K562 (cell line): ENCODE measurements around the gene ELOVL5. TPM values are rescaled to one million over a fixed set of nuclear protein-coding genes. Genes with fewer than 3 reads are reported as not detected.
A peak's percentile ranks its signal among the peaks of the same experiment; 100 is the strongest.

Source experiments
- ATAC-seq: fragments of 200-7000 bp; cut with Tn5 transposase; 3 replicates; pipeline ENCODE4 v1.9.1; 2020; ENCODE audit warnings: moderate library complexity
- BruUV-seq: library from RNA; stranded (reverse); fragments of 400-500 nt; replicated peaks from 2 replicates; lab custom pipeline; 2021; lab: Mats Ljungman, UMichigan
- CTCF ChIA-PET: fragments of 300-600 bp; formaldehyde crosslinking; extraction: SDS; loops from one replicate; lab custom pipeline; 2021; ENCODE audit warnings: low intra/inter-chr PET ratio; lab: Yijun Ruan, JAX
- POLR2A ChIA-PET: fragments of 300-600, 350-650 bp; sonication (Branson Sonifier 250); formaldehyde crosslinking; extraction: SDS; loops from one replicate; lab custom pipeline; 2021; ENCODE audit warnings: antibody characterized with exemption, inconsistent platforms; lab: Yijun Ruan, JAX
- DNase-seq, 4 experiments: peaks; one replicate each; pipeline versions ENCODE4 v3.0.0 to v3.0.0-alpha.2; 2011 to 2018; ENCODE audit warnings: low spot score in 3 of 4, mixed read lengths in 3 of 4; ENCODE audit errors: extremely low read depth in 1 of 4
- FAIRE-seq: peaks from 2 replicates; lab custom pipeline; 2011; peaks lifted over from hg19 to GRCh38; lab: Jason Lieb, UNC
- H2AFZ ChIP-seq: 2 replicates; pipeline ENCODE4 v1.6.0; 2011; ENCODE audit warnings: low read depth, low read length, control low read depth, inconsistent platforms
- H3K27ac ChIP-seq: fragments of 200-600 bp; 3 replicates; pipeline ENCODE4 v1.8.0; 2011; ENCODE audit warnings: low read depth, mild to moderate bottlenecking, control low read depth, inconsistent platforms, low read length, moderate library complexity, mixed read lengths; ENCODE audit errors: extremely low read depth
- H3K27me3 ChIP-seq, 2 experiments: fragments of 300-600 bp in 1 of 2; 2 replicates in 1 of 2; 3 replicates in 1 of 2; pipeline versions ENCODE4 v1.6.0 to v1.8.0; 2011; ENCODE audit warnings: inconsistent platforms in 2 of 2, low read length in 2 of 2, mild to moderate bottlenecking in 1 of 2, mixed read lengths in 1 of 2, moderate library complexity in 1 of 2; ENCODE audit not compliant: control insufficient read depth in 2 of 2, insufficient read depth in 2 of 2
- H3K36me3 ChIP-seq: fragments of 300-600 bp; 3 replicates; pipeline ENCODE4 v1.8.0; 2011; ENCODE audit warnings: mild to moderate bottlenecking, low read length, inconsistent platforms; ENCODE audit not compliant: control insufficient read depth, insufficient read depth
- H3K4me1 ChIP-seq, 2 experiments: fragments of 200-600 bp in 1 of 2; replicated peaks in 1 of 2; 2 replicates in 1 of 2; 3 replicates in 1 of 2; pipeline versions ENCODE4 v1.5.1 to v1.8.0; 2011; ENCODE audit warnings: inconsistent platforms in 2 of 2, low read length in 2 of 2, mild to moderate bottlenecking in 1 of 2, mixed read lengths in 1 of 2, moderate library complexity in 1 of 2; ENCODE audit not compliant: control insufficient read depth in 2 of 2, insufficient read depth in 2 of 2
- H3K4me2 ChIP-seq: 2 replicates; pipeline ENCODE4 v1.6.1; 2011; ENCODE audit warnings: low read length, control low read depth, inconsistent platforms, mixed read lengths; ENCODE audit not compliant: insufficient read depth
- H3K4me3 ChIP-seq: fragments of 200-600 bp; sonication (generic), shearing (Covaris generic); 2 replicates; pipeline ENCODE4 v1.5.1; 2016; ENCODE audit warnings: control low read depth, inconsistent platforms
- H3K79me2 ChIP-seq: fragments of 200-600 bp; 3 replicates; pipeline ENCODE4 v1.8.0; 2011; ENCODE audit warnings: low read length, inconsistent platforms; ENCODE audit not compliant: control insufficient read depth, insufficient read depth
- H3K9ac ChIP-seq, 2 experiments: 2 replicates each; pipeline versions ENCODE4 v1.6.0 to v1.6.1; 2011; ENCODE audit warnings: low read depth in 2 of 2, low read length in 2 of 2, control low read depth in 1 of 2, inconsistent platforms in 1 of 2, mild to moderate bottlenecking in 1 of 2, mixed read lengths in 1 of 2; ENCODE audit not compliant: insufficient read depth in 1 of 2
- H3K9me1 ChIP-seq: one replicate; pipeline ENCODE4 v1.6.0; 2011; ENCODE audit warnings: inconsistent platforms, mild to moderate bottlenecking, low read length, moderate library complexity; ENCODE audit not compliant: control insufficient read depth, insufficient read depth
- H3K9me3 ChIP-seq: replicated peaks from 2 replicates; pipeline ENCODE4 v1.5.1; 2011; ENCODE audit warnings: low read depth, low read length, inconsistent platforms; ENCODE audit not compliant: control insufficient read depth, insufficient read depth
- H4K20me1 ChIP-seq: replicated peaks from 2 replicates; pipeline ENCODE4 v1.6.1; 2011; ENCODE audit warnings: low read length, inconsistent platforms, mixed read lengths; ENCODE audit not compliant: control insufficient read depth, insufficient read depth
- BRD9 ChIP-seq: fragments of 450-650 bp; IDR thresholded peaks from 2 replicates; pipeline ENCODE4 v1.6.1; 2018; ENCODE audit warnings: low read depth; ENCODE audit not compliant: partially characterized antibody
- COPS2 ChIP-seq: fragments of 450-650 bp; conservative IDR thresholded peaks from 2 replicates; pipeline ENCODE4 v1.6.1; 2016; ENCODE audit warnings: mild to moderate bottlenecking, moderate library complexity
- ESRRB ChIP-seq: fragments of 250-450 bp; sonication (Bioruptor Pico); IDR thresholded peaks from 2 replicates; pipeline ENCODE4 v1.5.0; 2020; ENCODE audit warnings: mild to moderate bottlenecking, moderate library complexity, borderline replicate concordance
- NELFE ChIP-seq: IDR thresholded peaks from 2 replicates; pipeline ENCODE4 v1.6.1; 2011; ENCODE audit warnings: mild to moderate bottlenecking; ENCODE audit not compliant: insufficient read depth, insufficient read length
- RBBP5 ChIP-seq: fragments of 200-600 bp; sonication (generic); IDR thresholded peaks from 2 replicates; pipeline ENCODE4 v1.6.1; 2012; ENCODE audit warnings: borderline replicate concordance, mild to moderate bottlenecking, low read length, control low read depth, inconsistent platforms; ENCODE audit not compliant: insufficient read depth, poor library complexity, severe bottlenecking
- USF2 ChIP-seq: sonication (generic); formaldehyde crosslinking; IDR thresholded peaks from 2 replicates; pipeline ENCODE4 v1.5.0; 2020; ENCODE audit warnings: missing genetic modification reagents
- WGBS: fragments of 100-300 bp; shearing (Covaris generic); methylation state at CpG from one replicate; pipeline ENCODE4 v1.1.6; 2016; ENCODE audit warnings: low coverage, mixed read lengths; ENCODE audit not compliant: insufficient coverage; ENCODE audit errors: missing lambda C conversion rate; 5-methylcytosine and 5-hydroxymethylcytosine counted together
- in situ Hi-C: fragments of 300-500 bp; cut with MboI; formaldehyde crosslinking; loops from 4 replicates; pipeline ENCODE4 v1.15.0; 2018; ENCODE audit warnings: inconsistent platforms, mixed read lengths
- intact Hi-C: fragments of 100-400 bp; cut with micrococcal nuclease; formaldehyde crosslinking; loops from 2 replicates; pipeline ENCODE4 v1.14.2; 2022
- polyA plus RNA-seq, 8 experiments: library from polyadenylated mRNA; depleted of rRNA in 4 of 8; stranded (reverse) in 5 of 8; unstranded in 3 of 8; fragments of >200 nt; fragmentation: Nextera tagmentation in 2 of 8; fragmentation: Illumina TruSeq in 1 of 8; extraction: Ambion mirVana in 2 of 8; extraction: Trizol in 1 of 8; gene quantifications; 2 replicates each; pipeline versions ENCODE4 v1.2.1 to v1.2.3, GENCODE V29; 2011 to 2014; ENCODE audit warnings: inconsistent platforms in 1 of 8, missing spikeins in 1 of 8
- total RNA-seq, 7 experiments: library from RNA; depleted of rRNA in 6 of 7; stranded (reverse); fragments of >200 nt in 6 of 7; fragmentation: Illumina TruSeq in 2 of 7; extraction: Trizol in 2 of 7; gene quantifications; 2 replicates each; pipeline versions ENCODE4 v1.2.1 to v1.2.3, GENCODE V29; 2011 to 2021; ENCODE audit warnings: low replicate concordance in 1 of 7
- TF ChIP-seq, protein P1 (sequence below): sonication (generic); formaldehyde crosslinking; IDR thresholded peaks from 2 replicates; pipeline ENCODE4 v1.8.1; 2022; ENCODE audit warnings: missing genetic modification reagents
- TF ChIP-seq, protein P2 (sequence below): fragments of 450-650 bp; formaldehyde crosslinking; IDR thresholded peaks from 2 replicates; pipeline ENCODE4 v1.4.0; 2022; ENCODE audit warnings: mild to moderate bottlenecking, moderate library complexity

The ELOVL5 gene
- total and polyA plus RNA-seq, 9 of the 15 experiments (the other 6 are each of a cell fraction or from before 2014, with no cell fraction given) = 70.6 to 245 (median 132) TPM

GRCh38 chr6:53347250-53347920, 1.4 kb downstream of the ELOVL5 start:
- no peaks in the 10 kb centered on the region for H3K27me3 ChIP-seq
- ChIA-PET POLR2A (interaction anchor here (0.7 to 3.0 kb wide), 10 partner anchors 9 to 57 kb away, joined by 3 to 10 read pairs (median 4); no protein-coding TSS in a partner anchor), CTCF (no interaction called here)
- BruUV-seq = no TSS peak
- H3K27ac ChIP-seq = peak overlapping the region; percentile 91
- H3K36me3 ChIP-seq = peaks cover 28% of the 10 kb centered on the region
- peaks cover 72% of the 10 kb centered on the region for H3K79me2 ChIP-seq
- no peak for ATAC-seq
- peak overlapping the region; percentile 81 to 97 for H3K9ac ChIP-seq
- H4K20me1 ChIP-seq = peaks cover 38% of the 10 kb centered on the region
- WGBS = under 1% methylated on average over 23 of the region's 23 CpGs
- H3K9me3 ChIP-seq = no peaks in the 10 kb centered on the region
- H3K4me3 ChIP-seq = peak overlapping the region; percentile 88
- H3K9me1 ChIP-seq = peaks cover 5% of the 10 kb centered on the region
- peak overlapping the region; percentile 88 for H3K4me2 ChIP-seq
- no peak for FAIRE-seq
- intact Hi-C loops (loop anchor here (5.0 kb wide), 2 partner anchors 35 to 50 kb away; no protein-coding TSS in a partner anchor), in situ Hi-C loops (no loop called here)
- peak in 1 of 4 experiments; percentile 34 for DNase-seq
- H2AFZ ChIP-seq = no peak overlapping the region
- H3K4me1 ChIP-seq = peaks cover 0 to 25% of the 10 kb centered on the region in 2 experiments; a peak in 3 of 5 replicates
- no peak for TF ChIP-seq RBBP5
- no peak for TF ChIP-seq NELFE
- no peak for TF ChIP-seq USF2 (CRISPR knock-in tag)
- TF ChIP-seq, protein P1, sequence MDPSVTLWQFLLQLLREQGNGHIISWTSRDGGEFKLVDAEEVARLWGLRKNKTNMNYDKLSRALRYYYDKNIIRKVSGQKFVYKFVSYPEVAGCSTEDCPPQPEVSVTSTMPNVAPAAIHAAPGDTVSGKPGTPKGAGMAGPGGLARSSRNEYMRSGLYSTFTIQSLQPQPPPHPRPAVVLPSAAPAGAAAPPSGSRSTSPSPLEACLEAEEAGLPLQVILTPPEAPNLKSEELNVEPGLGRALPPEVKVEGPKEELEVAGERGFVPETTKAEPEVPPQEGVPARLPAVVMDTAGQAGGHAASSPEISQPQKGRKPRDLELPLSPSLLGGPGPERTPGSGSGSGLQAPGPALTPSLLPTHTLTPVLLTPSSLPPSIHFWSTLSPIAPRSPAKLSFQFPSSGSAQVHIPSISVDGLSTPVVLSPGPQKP (CRISPR knock-in tag) = no peak
- no peak for TF ChIP-seq ESRRB
- TF ChIP-seq BRD9 = peak; percentile 30
- TF ChIP-seq, protein P2, sequence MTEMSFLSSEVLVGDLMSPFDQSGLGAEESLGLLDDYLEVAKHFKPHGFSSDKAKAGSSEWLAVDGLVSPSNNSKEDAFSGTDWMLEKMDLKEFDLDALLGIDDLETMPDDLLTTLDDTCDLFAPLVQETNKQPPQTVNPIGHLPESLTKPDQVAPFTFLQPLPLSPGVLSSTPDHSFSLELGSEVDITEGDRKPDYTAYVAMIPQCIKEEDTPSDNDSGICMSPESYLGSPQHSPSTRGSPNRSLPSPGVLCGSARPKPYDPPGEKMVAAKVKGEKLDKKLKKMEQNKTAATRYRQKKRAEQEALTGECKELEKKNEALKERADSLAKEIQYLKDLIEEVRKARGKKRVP (CRISPR knock-in tag) = no peak
- TF ChIP-seq COPS2 = no peak
